CD4-positive, alpha-beta T cell treated with Interleukin-21 for 1 hour (primary cell): Measurements from ENCODE around the gene MYT1.

Source experiments
- DNase-seq: peaks from one replicate; pipeline ENCODE4 v3.0.0-alpha.2; 2020

MYT1 gene

GRCh38 chr20:64253443-64253842, 89.2 kb downstream of the MYT1 start:
- no peak for DNase-seq

GRCh38 chr20:64254156-64254555, 89.9 kb downstream of the MYT1 start:
- DNase-seq: no peak

- DNase-seq: no peak
Measured at GRCh38 chr20:64254571-64255360, 90.5 kb downstream of the MYT1 start.

- DNase-seq: peak; percentile 88
Measured at GRCh38 chr20:64255361-64256281, 91.4 kb downstream of the MYT1 start, which contains the start of gene PCMTD2. Gene PCMTD2, plus strand, starts transcription at chr20:64255748. Its CDS starts 4,218 bp downstream, at chr20:64259966.

GRCh38 chr20:64256282-64256935, 92.2 kb downstream of the MYT1 start:
- no peak for DNase-seq

- DNase-seq: no peak
Measured at GRCh38 chr20:64257107-64257757, 93.0 kb downstream of the MYT1 start.

- no peak for DNase-seq
Measured at GRCh38 chr20:64258071-64258823, 94.0 kb downstream of the MYT1 start.

- no peak for DNase-seq
Measured at GRCh38 chr20:64260239-64260638, 96.0 kb downstream of the MYT1 start.

GRCh38 chr20:64261138-64261537, 96.9 kb downstream of the MYT1 start:
- DNase-seq: no peak

GRCh38 chr20:64264091-64264490, 99.8 kb downstream of the MYT1 start:
- DNase-seq: no peak

GRCh38 chr20:64265201-64265600, 100.9 kb downstream of the MYT1 start:
- DNase-seq: no peak

- no peak for DNase-seq
Measured at GRCh38 chr20:64266988-64267387, 102.7 kb downstream of the MYT1 start.

GRCh38 chr20:64268174-64268573, 103.9 kb downstream of the MYT1 start:
- DNase-seq: no peak

- no peak for DNase-seq
Measured at GRCh38 chr20:64269604-64270411, 105.6 kb downstream of the MYT1 start.

GRCh38 chr20:64271636-64272035, 107.4 kb downstream of the MYT1 start:
- no peak for DNase-seq

GRCh38 chr20:64273109-64273508, 108.9 kb downstream of the MYT1 start:
- no peak for DNase-seq

- DNase-seq: no peak
Measured at GRCh38 chr20:64276817-64277216, 112.6 kb downstream of the MYT1 start.

- DNase-seq: no peak
Measured at GRCh38 chr20:64277571-64278316, 113.5 kb downstream of the MYT1 start.

- no peak for DNase-seq
Measured at GRCh38 chr20:64278317-64278681, 114.0 kb downstream of the MYT1 start.

- no peak for DNase-seq
Measured at GRCh38 chr20:64279826-64280459, 115.7 kb downstream of the MYT1 start.
